Testis (tissue), 2 donors: ENCODE data around the gene NLRX1.
"Not testable (repeated sequence)": the region's sequence is repeated elsewhere in the genome, so short reads cannot be mapped to it uniquely, and the experiment has no call there.

ENCODE experiments used
- POLR2A ChIP-seq: fragments of 450-650 bp; IDR thresholded peaks from one replicate; pipeline ENCODE4 v1.6.1; 2017; ENCODE audit warnings: antibody characterized with exemption, mild to moderate bottlenecking, moderate library complexity
- TF ChIP-seq, protein P1 (sequence below), 3 experiments: fragments of 450-650 bp in 2 of 3; fragments of 200-600 bp in 1 of 3; sonication (generic) in 1 of 3; IDR thresholded peaks; one replicate each; pipeline ENCODE4 v1.5.1; 2016 to 2019; ENCODE audit warnings: antibody characterized with exemption in 3 of 3, mild to moderate bottlenecking in 2 of 3, moderate library complexity in 1 of 3

DNA sequence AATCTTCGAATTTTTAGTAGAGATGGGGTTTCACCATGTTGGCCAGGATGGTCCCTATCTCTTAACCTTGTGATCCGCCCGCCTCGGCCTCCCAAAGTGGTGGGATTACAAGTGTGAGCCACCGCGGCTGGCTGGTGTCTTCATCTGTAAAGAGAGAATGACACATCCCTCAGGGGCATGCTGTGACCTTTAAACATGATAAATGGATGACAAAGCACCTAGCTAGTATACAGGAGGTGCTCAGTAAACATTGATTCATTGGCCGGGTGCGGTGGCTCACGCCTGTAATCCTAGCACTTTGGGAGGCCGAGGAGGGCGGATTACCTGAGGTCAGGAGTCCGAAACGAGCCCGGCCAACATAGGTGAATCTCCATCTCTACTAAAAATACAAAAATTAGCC, 22.7 kb downstream of the NLRX1 start:
- TF ChIP-seq, protein P1, sequence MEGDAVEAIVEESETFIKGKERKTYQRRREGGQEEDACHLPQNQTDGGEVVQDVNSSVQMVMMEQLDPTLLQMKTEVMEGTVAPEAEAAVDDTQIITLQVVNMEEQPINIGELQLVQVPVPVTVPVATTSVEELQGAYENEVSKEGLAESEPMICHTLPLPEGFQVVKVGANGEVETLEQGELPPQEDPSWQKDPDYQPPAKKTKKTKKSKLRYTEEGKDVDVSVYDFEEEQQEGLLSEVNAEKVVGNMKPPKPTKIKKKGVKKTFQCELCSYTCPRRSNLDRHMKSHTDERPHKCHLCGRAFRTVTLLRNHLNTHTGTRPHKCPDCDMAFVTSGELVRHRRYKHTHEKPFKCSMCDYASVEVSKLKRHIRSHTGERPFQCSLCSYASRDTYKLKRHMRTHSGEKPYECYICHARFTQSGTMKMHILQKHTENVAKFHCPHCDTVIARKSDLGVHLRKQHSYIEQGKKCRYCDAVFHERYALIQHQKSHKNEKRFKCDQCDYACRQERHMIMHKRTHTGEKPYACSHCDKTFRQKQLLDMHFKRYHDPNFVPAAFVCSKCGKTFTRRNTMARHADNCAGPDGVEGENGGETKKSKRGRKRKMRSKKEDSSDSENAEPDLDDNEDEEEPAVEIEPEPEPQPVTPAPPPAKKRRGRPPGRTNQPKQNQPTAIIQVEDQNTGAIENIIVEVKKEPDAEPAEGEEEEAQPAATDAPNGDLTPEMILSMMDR (IDR thresholded peaks at IDR 0.05): not testable (repeated sequence)
- not testable (repeated sequence) for TF ChIP-seq POLR2A
